K562 (cell line): ENCODE results near the gene ACSS1. TPM values are rescaled to one million over a fixed set of nuclear protein-coding genes. Genes with fewer than 3 reads are reported as not detected.

Experiments used
- ATAC-seq: fragments of 200-7000 bp; cut with Tn5 transposase; 3 replicates; pipeline ENCODE4 v1.9.1; 2020; ENCODE audit warnings: moderate library complexity
- BruUV-seq: library from RNA; stranded (reverse); fragments of 400-500 nt; replicated peaks from 2 replicates; lab custom pipeline; 2021; lab: Mats Ljungman, UMichigan
- CTCF ChIA-PET: fragments of 300-600 bp; formaldehyde crosslinking; extraction: SDS; loops from one replicate; lab custom pipeline; 2021; ENCODE audit warnings: low intra/inter-chr PET ratio; lab: Yijun Ruan, JAX
- POLR2A ChIA-PET: fragments of 300-600, 350-650 bp; sonication (Branson Sonifier 250); formaldehyde crosslinking; extraction: SDS; loops from one replicate; lab custom pipeline; 2021; ENCODE audit warnings: antibody characterized with exemption, inconsistent platforms; lab: Yijun Ruan, JAX
- DNase-seq, 4 experiments: peaks; one replicate each; pipeline versions ENCODE4 v3.0.0 to v3.0.0-alpha.2; 2011 to 2018; ENCODE audit warnings: low spot score in 3 of 4, mixed read lengths in 3 of 4; ENCODE audit errors: extremely low read depth in 1 of 4
- FAIRE-seq: peaks from 2 replicates; lab custom pipeline; 2011; peaks lifted over from hg19 to GRCh38; lab: Jason Lieb, UNC
- H2AFZ ChIP-seq: 2 replicates; pipeline ENCODE4 v1.6.0; 2011; ENCODE audit warnings: low read depth, low read length, control low read depth, inconsistent platforms
- H3K27ac ChIP-seq: fragments of 200-600 bp; 3 replicates; pipeline ENCODE4 v1.8.0; 2011; ENCODE audit warnings: low read depth, mild to moderate bottlenecking, control low read depth, inconsistent platforms, low read length, moderate library complexity, mixed read lengths; ENCODE audit errors: extremely low read depth
- H3K27me3 ChIP-seq, 2 experiments: fragments of 300-600 bp in 1 of 2; 2 replicates in 1 of 2; 3 replicates in 1 of 2; pipeline versions ENCODE4 v1.6.0 to v1.8.0; 2011; ENCODE audit warnings: inconsistent platforms in 2 of 2, low read length in 2 of 2, mild to moderate bottlenecking in 1 of 2, mixed read lengths in 1 of 2, moderate library complexity in 1 of 2; ENCODE audit not compliant: control insufficient read depth in 2 of 2, insufficient read depth in 2 of 2
- H3K36me3 ChIP-seq: fragments of 300-600 bp; 3 replicates; pipeline ENCODE4 v1.8.0; 2011; ENCODE audit warnings: mild to moderate bottlenecking, low read length, inconsistent platforms; ENCODE audit not compliant: control insufficient read depth, insufficient read depth
- H3K4me1 ChIP-seq, 2 experiments: fragments of 200-600 bp in 1 of 2; replicated peaks in 1 of 2; 2 replicates in 1 of 2; 3 replicates in 1 of 2; pipeline versions ENCODE4 v1.5.1 to v1.8.0; 2011; ENCODE audit warnings: inconsistent platforms in 2 of 2, low read length in 2 of 2, mild to moderate bottlenecking in 1 of 2, mixed read lengths in 1 of 2, moderate library complexity in 1 of 2; ENCODE audit not compliant: control insufficient read depth in 2 of 2, insufficient read depth in 2 of 2
- H3K4me2 ChIP-seq: 2 replicates; pipeline ENCODE4 v1.6.1; 2011; ENCODE audit warnings: low read length, control low read depth, inconsistent platforms, mixed read lengths; ENCODE audit not compliant: insufficient read depth
- H3K4me3 ChIP-seq: fragments of 200-600 bp; sonication (generic), shearing (Covaris generic); 2 replicates; pipeline ENCODE4 v1.5.1; 2016; ENCODE audit warnings: control low read depth, inconsistent platforms
- H3K79me2 ChIP-seq: fragments of 200-600 bp; 3 replicates; pipeline ENCODE4 v1.8.0; 2011; ENCODE audit warnings: low read length, inconsistent platforms; ENCODE audit not compliant: control insufficient read depth, insufficient read depth
- H3K9ac ChIP-seq, 2 experiments: 2 replicates each; pipeline versions ENCODE4 v1.6.0 to v1.6.1; 2011; ENCODE audit warnings: low read depth in 2 of 2, low read length in 2 of 2, control low read depth in 1 of 2, inconsistent platforms in 1 of 2, mild to moderate bottlenecking in 1 of 2, mixed read lengths in 1 of 2; ENCODE audit not compliant: insufficient read depth in 1 of 2
- H3K9me1 ChIP-seq: one replicate; pipeline ENCODE4 v1.6.0; 2011; ENCODE audit warnings: inconsistent platforms, mild to moderate bottlenecking, low read length, moderate library complexity; ENCODE audit not compliant: control insufficient read depth, insufficient read depth
- H3K9me3 ChIP-seq: replicated peaks from 2 replicates; pipeline ENCODE4 v1.5.1; 2011; ENCODE audit warnings: low read depth, low read length, inconsistent platforms; ENCODE audit not compliant: control insufficient read depth, insufficient read depth
- H4K20me1 ChIP-seq: replicated peaks from 2 replicates; pipeline ENCODE4 v1.6.1; 2011; ENCODE audit warnings: low read length, inconsistent platforms, mixed read lengths; ENCODE audit not compliant: control insufficient read depth, insufficient read depth
- CREB1 ChIP-seq, 2 experiments: sonication (generic) in 1 of 2; formaldehyde crosslinking in 1 of 2; IDR thresholded peaks; 2 replicates each; pipeline versions ENCODE4 v1.6.1 to v1.8.0; 2012 to 2022; ENCODE audit warnings: inconsistent platforms in 1 of 2, mild to moderate bottlenecking in 1 of 2, missing genetic modification reagents in 1 of 2, moderate library complexity in 1 of 2
- EHMT2 ChIP-seq: fragments of 450-650 bp; IDR thresholded peaks from 2 replicates; pipeline ENCODE4 v1.6.1; 2018; ENCODE audit warnings: antibody characterized with exemption
- EWSR1 ChIP-seq: fragments of 450-650 bp; IDR thresholded peaks from 2 replicates; pipeline ENCODE4 v1.6.1; 2018; ENCODE audit warnings: borderline replicate concordance, mild to moderate bottlenecking, low read depth, moderate library complexity; ENCODE audit not compliant: partially characterized antibody
- HDAC1 ChIP-seq, 2 experiments: fragments of 450-650 bp; IDR thresholded peaks; 2 replicates each; pipeline ENCODE4 v1.6.1; 2016 to 2017; ENCODE audit warnings: inconsistent platforms in 1 of 2, mild to moderate bottlenecking in 1 of 2, moderate library complexity in 1 of 2
- HEY1 ChIP-seq: fragments of 250-450 bp; sonication (Bioruptor Pico); IDR thresholded peaks from 2 replicates; pipeline ENCODE4 v1.5.0; 2020; ENCODE audit warnings: mild to moderate bottlenecking, moderate library complexity, borderline replicate concordance
- IRF9 ChIP-seq: fragments of 450-650 bp; IDR thresholded peaks from 2 replicates; pipeline ENCODE4 v1.6.1; 2016; ENCODE audit warnings: missing biosample characterization, missing genetic modification characterization
- JUN ChIP-seq, 2 experiments: sonication (generic) in 1 of 2; formaldehyde crosslinking in 1 of 2; IDR thresholded peaks; 2 replicates each; pipeline versions ENCODE4 v1.6.1 to v1.8.0; 2012 to 2022; ENCODE audit warnings: borderline replicate concordance in 2 of 2, mild to moderate bottlenecking in 2 of 2, improper control_type of control experiment in 1 of 2, low read depth in 1 of 2, low read length in 1 of 2, missing genetic modification reagents in 1 of 2
- KAT8 ChIP-seq: fragments of 450-650 bp; IDR thresholded peaks from 2 replicates; pipeline ENCODE4 v1.6.1; 2016; ENCODE audit warnings: low read depth, mild to moderate bottlenecking
- NR1H2 ChIP-seq: sonication (generic); formaldehyde crosslinking; IDR thresholded peaks from 2 replicates; pipeline ENCODE4 v1.4.0; 2020; ENCODE audit warnings: mild to moderate bottlenecking, missing genetic modification reagents
- NRF1 ChIP-seq, 2 experiments: fragments of 450-650 bp; IDR thresholded peaks in 1 of 2; conservative IDR thresholded peaks in 1 of 2; 2 replicates each; pipeline ENCODE4 v1.6.1; 2014; ENCODE audit warnings: mild to moderate bottlenecking in 2 of 2
- POU5F1 ChIP-seq: fragments of 150-350 bp; IDR thresholded peaks from 2 replicates; pipeline ENCODE4 v1.6.1; 2014; ENCODE audit warnings: borderline replicate concordance, low read length, low read depth, mild to moderate bottlenecking; ENCODE audit not compliant: partially characterized antibody
- SMARCA4 ChIP-seq: fragments of 450-650 bp; IDR thresholded peaks from 2 replicates; pipeline ENCODE4 v1.6.1; 2016
- THAP12 ChIP-seq: fragments of 250-450 bp; sonication (Bioruptor Pico); IDR thresholded peaks from 2 replicates; pipeline ENCODE4 v1.9.0; 2021; ENCODE audit warnings: mild to moderate bottlenecking, inconsistent platforms
- YBX1 ChIP-seq: fragments of 450-650 bp; IDR thresholded peaks from 2 replicates; pipeline ENCODE4 v1.7.1; 2016; ENCODE audit warnings: mild to moderate bottlenecking
- WGBS: fragments of 100-300 bp; shearing (Covaris generic); methylation state at CpG from one replicate; pipeline ENCODE4 v1.1.6; 2016; ENCODE audit warnings: low coverage, mixed read lengths; ENCODE audit not compliant: insufficient coverage; ENCODE audit errors: missing lambda C conversion rate; 5-methylcytosine and 5-hydroxymethylcytosine counted together
- in situ Hi-C: fragments of 300-500 bp; cut with MboI; formaldehyde crosslinking; loops from 4 replicates; pipeline ENCODE4 v1.15.0; 2018; ENCODE audit warnings: inconsistent platforms, mixed read lengths
- intact Hi-C: fragments of 100-400 bp; cut with micrococcal nuclease; formaldehyde crosslinking; loops from 2 replicates; pipeline ENCODE4 v1.14.2; 2022
- polyA plus RNA-seq, 8 experiments: library from polyadenylated mRNA; depleted of rRNA in 4 of 8; stranded (reverse) in 5 of 8; unstranded in 3 of 8; fragments of >200 nt; fragmentation: Nextera tagmentation in 2 of 8; fragmentation: Illumina TruSeq in 1 of 8; extraction: Ambion mirVana in 2 of 8; extraction: Trizol in 1 of 8; gene quantifications; 2 replicates each; pipeline versions ENCODE4 v1.2.1 to v1.2.3, GENCODE V29; 2011 to 2014; ENCODE audit warnings: inconsistent platforms in 1 of 8, missing spikeins in 1 of 8
- total RNA-seq, 7 experiments: library from RNA; depleted of rRNA in 6 of 7; stranded (reverse); fragments of >200 nt in 6 of 7; fragmentation: Illumina TruSeq in 2 of 7; extraction: Trizol in 2 of 7; gene quantifications; 2 replicates each; pipeline versions ENCODE4 v1.2.1 to v1.2.3, GENCODE V29; 2011 to 2021; ENCODE audit warnings: low replicate concordance in 1 of 7
- TF ChIP-seq, protein P1 (sequence below): fragments of 450-650 bp; IDR thresholded peaks from 2 replicates; pipeline ENCODE4 v1.6.1; 2017; ENCODE audit warnings: antibody characterized with exemption
- TF ChIP-seq, protein P2 (sequence below), 2 experiments: fragments of 450-650 bp; IDR thresholded peaks; 2 replicates each; pipeline ENCODE4 v1.6.1; 2016

The ACSS1 gene
- total and polyA plus RNA-seq, 9 of the 15 experiments (the other 6 are each of a cell fraction or from before 2014, with no cell fraction given) = 0.07 to 2.1 (median 0.27) TPM; not detected in 3

- no peak overlapping the region for H3K9ac ChIP-seq
- CTCF ChIA-PET = interaction anchor here (0.5 kb wide), 1 partner anchor 66 kb away, joined by 3 read pairs; no protein-coding TSS in a partner anchor
- no peaks in the 10 kb centered on the region for H3K9me3 ChIP-seq
- FAIRE-seq = no peak
- 0% methylated on average over 2 of the region's 4 CpGs for WGBS
- ATAC-seq = no peak
- no peak overlapping the region for H3K27ac ChIP-seq
- no peaks in the 10 kb centered on the region for H3K36me3 ChIP-seq
- POLR2A ChIA-PET = no interaction called here
- no peaks in the 10 kb centered on the region for H3K9me1 ChIP-seq
- H2AFZ ChIP-seq = no peak overlapping the region
- intact Hi-C loops (loop anchor here (10.0 kb wide), 2 partner anchors 295 to 395 kb away; partner anchors contain the start of gene ABHD12), in situ Hi-C loops (no loop called here)
- H4K20me1 ChIP-seq = no peaks in the 10 kb centered on the region
- BruUV-seq = no TSS peak
- no peak overlapping the region for H3K4me3 ChIP-seq
- DNase-seq = no peak
- H3K4me2 ChIP-seq = no peak overlapping the region
- H3K27me3 ChIP-seq = peaks cover 0 to 7% of the 10 kb centered on the region in 2 experiments; a peak in 3 of 5 replicates
- H3K4me1 ChIP-seq = peaks cover 0 to 1% of the 10 kb centered on the region in 2 experiments; a peak in 2 of 5 replicates
- H3K79me2 ChIP-seq = no peaks in the 10 kb centered on the region
- no peak for TF ChIP-seq POU5F1
- no peak for TF ChIP-seq EWSR1
- no peak for TF ChIP-seq THAP12 (CRISPR knock-in tag)
- TF ChIP-seq YBX1 = no peak
- no peak for TF ChIP-seq JUN (IDR thresholded peaks at IDR 0.05; ENCODE audit: borderline replicate concordance, low read depth, low read length)
- no peak for TF ChIP-seq JUN (CRISPR knock-in tag; IDR thresholded peaks at IDR 0.05; ENCODE audit: borderline replicate concordance)
- TF ChIP-seq, protein P1, sequence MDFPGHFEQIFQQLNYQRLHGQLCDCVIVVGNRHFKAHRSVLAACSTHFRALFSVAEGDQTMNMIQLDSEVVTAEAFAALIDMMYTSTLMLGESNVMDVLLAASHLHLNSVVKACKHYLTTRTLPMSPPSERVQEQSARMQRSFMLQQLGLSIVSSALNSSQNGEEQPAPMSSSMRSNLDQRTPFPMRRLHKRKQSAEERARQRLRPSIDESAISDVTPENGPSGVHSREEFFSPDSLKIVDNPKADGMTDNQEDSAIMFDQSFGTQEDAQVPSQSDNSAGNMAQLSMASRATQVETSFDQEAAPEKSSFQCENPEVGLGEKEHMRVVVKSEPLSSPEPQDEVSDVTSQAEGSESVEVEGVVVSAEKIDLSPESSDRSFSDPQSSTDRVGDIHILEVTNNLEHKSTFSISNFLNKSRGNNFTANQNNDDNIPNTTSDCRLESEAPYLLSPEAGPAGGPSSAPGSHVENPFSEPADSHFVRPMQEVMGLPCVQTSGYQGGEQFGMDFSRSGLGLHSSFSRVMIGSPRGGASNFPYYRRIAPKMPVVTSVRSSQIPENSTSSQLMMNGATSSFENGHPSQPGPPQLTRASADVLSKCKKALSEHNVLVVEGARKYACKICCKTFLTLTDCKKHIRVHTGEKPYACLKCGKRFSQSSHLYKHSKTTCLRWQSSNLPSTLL = no peak
- no peak for TF ChIP-seq SMARCA4
- TF ChIP-seq HEY1 (CRISPR knock-in tag) = no peak
- TF ChIP-seq IRF9 (tag) = no peak
- no peak for TF ChIP-seq KAT8
- TF ChIP-seq EHMT2 = no peak
- TF ChIP-seq NR1H2 (CRISPR knock-in tag) = no peak
- TF ChIP-seq, protein P2, sequence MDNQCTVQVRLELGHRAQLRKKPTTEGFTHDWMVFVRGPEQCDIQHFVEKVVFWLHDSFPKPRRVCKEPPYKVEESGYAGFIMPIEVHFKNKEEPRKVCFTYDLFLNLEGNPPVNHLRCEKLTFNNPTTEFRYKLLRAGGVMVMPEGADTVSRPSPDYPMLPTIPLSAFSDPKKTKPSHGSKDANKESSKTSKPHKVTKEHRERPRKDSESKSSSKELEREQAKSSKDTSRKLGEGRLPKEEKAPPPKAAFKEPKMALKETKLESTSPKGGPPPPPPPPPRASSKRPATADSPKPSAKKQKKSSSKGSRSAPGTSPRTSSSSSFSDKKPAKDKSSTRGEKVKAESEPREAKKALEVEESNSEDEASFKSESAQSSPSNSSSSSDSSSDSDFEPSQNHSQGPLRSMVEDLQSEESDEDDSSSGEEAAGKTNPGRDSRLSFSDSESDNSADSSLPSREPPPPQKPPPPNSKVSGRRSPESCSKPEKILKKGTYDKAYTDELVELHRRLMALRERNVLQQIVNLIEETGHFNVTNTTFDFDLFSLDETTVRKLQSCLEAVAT (IDR thresholded peaks at IDR 0.05) = no peak
- no peak for TF ChIP-seq NRF1 (conservative IDR thresholded peaks at IDR 0.05 in 1 of 2, IDR thresholded peaks at IDR 0.05 in 1 of 2)
- TF ChIP-seq HDAC1 (IDR thresholded peaks at IDR 0.05) = no peak
- TF ChIP-seq CREB1 (IDR thresholded peaks at IDR 0.05) = no peak
- no peak for TF ChIP-seq CREB1 (CRISPR knock-in tag; IDR thresholded peaks at IDR 0.05)
Measured at GRCh38 chr20:24999568-24999967, 58.4 kb downstream of the ACSS1 start.
